COLO668 (cell line): ENCODE data around the gene HPCA.
"Not testable (repeated sequence)": the region's sequence is repeated elsewhere in the genome, so short reads cannot be mapped to it uniquely, and the experiment has no call there.

Experiments used
- DNase-seq: peaks from one replicate; lab custom pipeline; 2025; ENCODE audit not compliant: unreplicated experiment; lab: John Stamatoyannopoulos, UW

The HPCA gene

GRCh38 chr1:32900956-32901822 is 14.9 kb downstream of the HPCA start, which contains the start of gene TMEM54:
Gene TMEM54 (minus strand): TSS chr1:32901389. CDS start chr1:32901238, 151 bp downstream.
- peak; percentile 38 for DNase-seq

- no peak for DNase-seq
Measured at GRCh38 chr1:32901823-32902534, 15.7 kb downstream of the HPCA start.

GRCh38 chr1:32902535-32902920 is 16.2 kb downstream of the HPCA start:
- no peak for DNase-seq

- DNase-seq: no peak
Measured at GRCh38 chr1:32903991-32904785, 17.9 kb downstream of the HPCA start.

- DNase-seq: no peak
Measured at GRCh38 chr1:32904797-32905196, 18.5 kb downstream of the HPCA start.

GRCh38 chr1:32905588-32905987 is 19.3 kb downstream of the HPCA start:
- DNase-seq: not testable (repeated sequence)

- no peak for DNase-seq
Measured at GRCh38 chr1:32906654-32907053, 20.4 kb downstream of the HPCA start.

GRCh38 chr1:32907435-32907834 is 21.1 kb downstream of the HPCA start:
- DNase-seq: no peak

- no peak for DNase-seq
Measured at GRCh38 chr1:32910319-32910718, 24.0 kb downstream of the HPCA start.

- DNase-seq: no peak
Measured at GRCh38 chr1:32915766-32916706, 29.7 kb downstream of the HPCA start.

- no peak for DNase-seq
Measured at GRCh38 chr1:32917521-32917920, 31.2 kb downstream of the HPCA start.

GRCh38 chr1:32918179-32918578 is 31.9 kb downstream of the HPCA start:
- DNase-seq: no peak

GRCh38 chr1:32919811-32920733 is 33.8 kb downstream of the HPCA start:
- DNase-seq: no peak

- no peak for DNase-seq
Measured at GRCh38 chr1:32920833-32921232, 34.5 kb downstream of the HPCA start.

- DNase-seq: peak; percentile 24
Measured at GRCh38 chr1:32924881-32925344, 38.6 kb downstream of the HPCA start.

- peak; percentile 25 for DNase-seq
Measured at GRCh38 chr1:32925403-32926162, 39.3 kb downstream of the HPCA start.

GRCh38 chr1:32926562-32926961 is 40.3 kb downstream of the HPCA start:
- DNase-seq: no peak

- no peak for DNase-seq
Measured at GRCh38 chr1:32927441-32927840, 41.1 kb downstream of the HPCA start.
